Measurements from ENCODE around the gene ZNF337. TPM values are rescaled to one million over a fixed set of nuclear protein-coding genes. Genes with fewer than 3 reads are reported as not detected.

The ZNF337 gene
- total and polyA plus RNA-seq, 2 of the 13 experiments (the other 11 are each of a cell fraction or from before 2014, with no cell fraction given): 17.0 to 19.6 TPM

GRCh38 chr20:25696371-25697131 is at the start of gene ZNF337 (continued):
- TF ChIP-seq U2AF1 (optimal IDR thresholded peaks at IDR 0.05; ENCODE audit: low read depth, low read length) (peak; percentile 82), POGK (CRISPR knock-in tag; conservative IDR thresholded peaks at IDR 0.05) (peak; percentile 99), ZNF550 (CRISPR knock-in tag; IDR thresholded peaks at IDR 0.05; ENCODE audit: borderline replicate concordance) (peak; percentile 99), ZNF510 (CRISPR knock-in tag; IDR thresholded peaks at IDR 0.05; ENCODE audit: low read depth) (peak; percentile 90; the same call in 1 of the 2 replicates), ZNF790 (CRISPR knock-in tag; IDR thresholded peaks at IDR 0.05; ENCODE audit: borderline replicate concordance) (no peak; the same call in 1 of the 2 replicates), POLR2AphosphoS5 (IDR thresholded peaks at IDR 0.05; ENCODE audit: low read depth, low read length) (peak; percentile 91), EP300 (IDR thresholded peaks at IDR 0.05; ENCODE audit: low read depth in 2 of 2, low read length in 2 of 2) (no peak; a peak in 2 of 4 replicates), EP300 (CRISPR knock-in tag; IDR thresholded peaks at IDR 0.05; ENCODE audit: borderline replicate concordance) (peak; percentile 80), ZNF589 (CRISPR knock-in tag; conservative IDR thresholded peaks at IDR 0.05) (no peak; the same call in 1 of the 2 replicates), ZNF512 (CRISPR knock-in tag; IDR thresholded peaks at IDR 0.05) (peak; percentile 81), SETDB1 (CRISPR knock-in tag; IDR thresholded peaks at IDR 0.05; ENCODE audit: borderline replicate concordance) (no peak), FOSL1 (CRISPR knock-in tag; IDR thresholded peaks at IDR 0.05; ENCODE audit: borderline replicate concordance) (no peak), ZMYM2 (CRISPR knock-in tag; IDR thresholded peaks at IDR 0.05) (peak; percentile 86), KAT8 (CRISPR knock-in tag; IDR thresholded peaks at IDR 0.05) (peak; percentile 96), NFE2 (CRISPR knock-in tag; IDR thresholded peaks at IDR 0.05) (no peak), HMG20B (CRISPR knock-in tag; conservative IDR thresholded peaks at IDR 0.05) (no peak), PAWR (CRISPR knock-in tag; IDR thresholded peaks at IDR 0.05; ENCODE audit: borderline replicate concordance) (no peak), TEAD3 (CRISPR knock-in tag; optimal IDR thresholded peaks at IDR 0.05; ENCODE audit: borderline replicate concordance) (peak; percentile 97), ZNF709 (CRISPR knock-in tag; IDR thresholded peaks at IDR 0.05) (peak; percentile 97), SALL1 (CRISPR knock-in tag; IDR thresholded peaks at IDR 0.05) (peak; percentile 98), CENPT (CRISPR knock-in tag; IDR thresholded peaks at IDR 0.05; ENCODE audit: low read depth) (peak; percentile 24; the same call in 1 of the 2 replicates), ZBTB20 (CRISPR knock-in tag; IDR thresholded peaks at IDR 0.05; ENCODE audit: borderline replicate concordance, low read depth) (peak; percentile 94)
- TF ChIP-seq, protein P1, sequence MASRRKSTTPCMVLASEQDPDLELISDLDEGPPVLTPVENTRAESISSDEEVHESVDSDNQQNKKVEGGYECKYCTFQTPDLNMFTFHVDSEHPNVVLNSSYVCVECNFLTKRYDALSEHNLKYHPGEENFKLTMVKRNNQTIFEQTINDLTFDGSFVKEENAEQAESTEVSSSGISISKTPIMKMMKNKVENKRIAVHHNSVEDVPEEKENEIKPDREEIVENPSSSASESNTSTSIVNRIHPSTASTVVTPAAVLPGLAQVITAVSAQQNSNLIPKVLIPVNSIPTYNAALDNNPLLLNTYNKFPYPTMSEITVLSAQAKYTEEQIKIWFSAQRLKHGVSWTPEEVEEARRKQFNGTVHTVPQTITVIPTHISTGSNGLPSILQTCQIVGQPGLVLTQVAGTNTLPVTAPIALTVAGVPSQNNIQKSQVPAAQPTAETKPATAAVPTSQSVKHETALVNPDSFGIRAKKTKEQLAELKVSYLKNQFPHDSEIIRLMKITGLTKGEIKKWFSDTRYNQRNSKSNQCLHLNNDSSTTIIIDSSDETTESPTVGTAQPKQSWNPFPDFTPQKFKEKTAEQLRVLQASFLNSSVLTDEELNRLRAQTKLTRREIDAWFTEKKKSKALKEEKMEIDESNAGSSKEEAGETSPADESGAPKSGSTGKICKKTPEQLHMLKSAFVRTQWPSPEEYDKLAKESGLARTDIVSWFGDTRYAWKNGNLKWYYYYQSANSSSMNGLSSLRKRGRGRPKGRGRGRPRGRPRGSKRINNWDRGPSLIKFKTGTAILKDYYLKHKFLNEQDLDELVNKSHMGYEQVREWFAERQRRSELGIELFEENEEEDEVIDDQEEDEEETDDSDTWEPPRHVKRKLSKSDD (CRISPR knock-in tag; IDR thresholded peaks at IDR 0.05; ENCODE audit: low read depth): peak; percentile 96
- TF ChIP-seq, protein P2, sequence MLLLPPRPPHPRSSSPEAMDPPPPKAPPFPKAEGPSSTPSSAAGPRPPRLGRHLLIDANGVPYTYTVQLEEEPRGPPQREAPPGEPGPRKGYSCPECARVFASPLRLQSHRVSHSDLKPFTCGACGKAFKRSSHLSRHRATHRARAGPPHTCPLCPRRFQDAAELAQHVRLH (CRISPR knock-in tag; IDR thresholded peaks at IDR 0.05; ENCODE audit: borderline replicate concordance, low read depth): peak; percentile 99
